HCT116 (cell line): ENCODE measurements around the gene GPR39.

Experiments
- CTCF ChIP-seq, 3 experiments: fragments of 200-600 bp in 1 of 3; sonication (generic) in 1 of 3; IDR thresholded peaks in 2 of 3; conservative IDR thresholded peaks in 1 of 3; 2 replicates each; pipeline ENCODE4 v1.5.1; 2012 to 2017; ENCODE audit warnings: low read depth in 2 of 3, low read length in 2 of 3, antibody characterized with exemption in 1 of 3, borderline replicate concordance in 1 of 3, control low read depth in 1 of 3, mild to moderate bottlenecking in 1 of 3, mixed read lengths in 1 of 3, mixed run types in 1 of 3, moderate library complexity in 1 of 3; ENCODE audit not compliant: insufficient read depth in 1 of 3
- EGR1 ChIP-seq: IDR thresholded peaks from 2 replicates; pipeline ENCODE4 v1.6.1; 2012; ENCODE audit warnings: low read depth
- EZH2 ChIP-seq: fragments of 200-600 bp; sonication (generic); IDR thresholded peaks from 2 replicates; pipeline ENCODE4 v1.6.1; 2017; ENCODE audit warnings: antibody characterized with exemption, mixed run types
- EZH2phosphoT487 ChIP-seq: fragments of 200-600 bp; IDR thresholded peaks from 2 replicates; pipeline ENCODE4 v1.6.1; 2018; ENCODE audit warnings: antibody characterized with exemption, borderline replicate concordance
- POLR2A ChIP-seq: IDR thresholded peaks from 2 replicates; pipeline ENCODE4 v1.7.0; 2011; ENCODE audit warnings: borderline replicate concordance; ENCODE audit not compliant: insufficient read depth, insufficient read length; ENCODE audit errors: extremely low read depth
- POLR2AphosphoS5 ChIP-seq: IDR thresholded peaks from 2 replicates; pipeline ENCODE4 v1.6.1; 2011; ENCODE audit warnings: mild to moderate bottlenecking, low read depth, low read length, moderate library complexity
- RAD21 ChIP-seq: IDR thresholded peaks from 2 replicates; pipeline ENCODE4 v1.6.1; 2012; ENCODE audit warnings: low read depth, mild to moderate bottlenecking
- REST ChIP-seq: IDR thresholded peaks from 2 replicates; pipeline ENCODE4 v1.6.1; 2012; ENCODE audit warnings: low read depth
- SP1 ChIP-seq: IDR thresholded peaks from 2 replicates; pipeline ENCODE4 v1.6.1; 2012; ENCODE audit warnings: low read depth
- TF ChIP-seq, protein P1 (sequence below): IDR thresholded peaks from 2 replicates; pipeline ENCODE4 v1.6.1; 2012

- TF ChIP-seq REST, result no peak
- no peak for TF ChIP-seq CTCF (IDR thresholded peaks at IDR 0.05 in 2 of 3, conservative IDR thresholded peaks at IDR 0.05 in 1 of 3; ENCODE audit: borderline replicate concordance in 1 of 3, insufficient read depth in 1 of 3, low read depth in 2 of 3, low read length in 2 of 3)
- TF ChIP-seq, protein P1, sequence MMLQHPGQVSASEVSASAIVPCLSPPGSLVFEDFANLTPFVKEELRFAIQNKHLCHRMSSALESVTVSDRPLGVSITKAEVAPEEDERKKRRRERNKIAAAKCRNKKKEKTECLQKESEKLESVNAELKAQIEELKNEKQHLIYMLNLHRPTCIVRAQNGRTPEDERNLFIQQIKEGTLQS, result no peak
- no peak for TF ChIP-seq EGR1
- no peak for TF ChIP-seq RAD21
- TF ChIP-seq EZH2, result no peak
- TF ChIP-seq POLR2A, result no peak
- TF ChIP-seq SP1, result no peak
- TF ChIP-seq POLR2AphosphoS5, result no peak
- TF ChIP-seq EZH2phosphoT487, result no peak
These were observed 253.4 kb downstream of the GPR39 start, which contains the start of gene LYPD1 for GRCh38 chr2:132669908-132670495.
